GM21737 (cell line): ENCODE measurements around the gene SLC19A1.

Experiments
- ATAC-seq: cut with Tn5 transposase; IDR thresholded peaks from one replicate; pipeline ENCODE4 v1.9.1; 2021; ENCODE audit warnings: mild to moderate bottlenecking, moderate library complexity; ENCODE audit not compliant: unreplicated experiment

The SLC19A1 gene

DNA sequence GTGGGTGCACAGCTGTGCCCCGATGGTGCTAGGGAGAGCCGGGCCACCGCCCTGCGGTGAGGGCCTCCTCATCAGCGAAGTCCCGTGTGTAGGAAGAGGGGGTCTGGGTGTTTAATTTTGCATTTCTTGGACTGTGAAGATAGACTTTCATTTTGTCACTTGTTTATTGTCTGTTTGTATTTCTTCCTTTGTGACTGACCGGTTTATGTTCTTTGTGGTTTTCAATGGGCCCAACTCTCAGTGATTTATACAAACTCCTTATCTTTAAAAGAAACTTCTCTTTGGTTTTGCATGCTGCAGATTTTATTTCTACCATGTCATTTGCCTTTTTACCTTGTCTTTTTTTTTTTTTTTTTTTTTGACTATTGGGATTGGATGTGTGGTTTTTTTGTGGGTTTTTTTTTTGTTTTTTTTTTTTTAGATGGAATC, 72.1 kb downstream of the SLC19A1 start:
- ATAC-seq, result no peak

DNA sequence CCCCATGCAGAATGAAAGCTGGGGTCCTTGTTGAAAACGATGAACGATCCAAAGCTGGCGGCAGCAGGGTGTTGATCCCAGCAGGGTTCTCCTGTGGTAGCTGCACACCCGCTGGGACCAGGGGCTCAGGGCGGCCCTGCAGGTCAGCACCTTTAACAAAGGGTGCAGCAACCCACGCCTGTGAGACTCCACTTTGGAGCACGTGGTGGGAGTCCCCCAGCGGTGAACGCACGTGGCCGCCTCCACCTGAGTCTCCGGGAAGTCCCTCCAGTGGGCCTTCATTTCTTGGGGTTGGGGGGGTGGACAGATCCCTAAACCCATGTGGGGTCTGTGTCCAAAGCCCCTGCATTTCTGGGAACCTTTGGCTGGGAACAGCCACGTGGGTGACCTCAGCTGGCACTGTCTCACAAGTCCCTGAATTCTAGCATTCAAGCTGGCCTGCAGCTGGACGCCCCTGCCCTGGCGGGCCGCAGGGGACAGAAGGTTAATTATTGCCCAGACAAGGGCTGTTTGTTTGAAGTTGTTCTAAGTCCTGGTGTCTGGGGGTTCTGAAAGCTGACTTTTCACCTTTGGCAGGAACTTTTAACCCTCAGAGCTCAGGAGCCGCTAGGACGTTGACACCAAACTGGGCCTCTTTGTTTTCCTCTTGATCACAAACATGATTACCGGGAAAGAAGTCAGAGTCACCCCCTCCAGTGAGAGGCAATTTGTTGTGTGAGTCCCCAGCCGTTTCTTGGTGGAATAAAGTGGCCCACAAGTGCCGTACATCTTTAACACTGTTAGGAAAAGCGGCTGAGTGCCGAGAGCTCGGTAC, 72.8 kb downstream of the SLC19A1 start:
- ATAC-seq, result no peak

DNA sequence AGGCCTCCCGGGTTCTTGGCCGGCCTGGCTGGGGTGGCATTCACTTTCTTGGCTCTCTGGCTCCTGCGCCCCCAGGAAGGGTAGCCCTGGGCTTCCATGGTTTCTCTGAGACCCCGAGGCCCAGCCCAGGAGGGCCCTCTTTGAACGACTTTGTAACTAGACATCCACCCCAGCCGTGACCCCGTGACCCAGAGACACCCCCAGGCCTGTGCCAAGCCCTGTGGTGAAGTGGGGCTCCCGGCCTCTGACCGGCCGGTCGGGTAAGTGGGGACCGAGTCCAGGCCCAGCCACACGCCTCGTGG, 73.3 kb downstream of the SLC19A1 start:
- no peak for ATAC-seq

DNA sequence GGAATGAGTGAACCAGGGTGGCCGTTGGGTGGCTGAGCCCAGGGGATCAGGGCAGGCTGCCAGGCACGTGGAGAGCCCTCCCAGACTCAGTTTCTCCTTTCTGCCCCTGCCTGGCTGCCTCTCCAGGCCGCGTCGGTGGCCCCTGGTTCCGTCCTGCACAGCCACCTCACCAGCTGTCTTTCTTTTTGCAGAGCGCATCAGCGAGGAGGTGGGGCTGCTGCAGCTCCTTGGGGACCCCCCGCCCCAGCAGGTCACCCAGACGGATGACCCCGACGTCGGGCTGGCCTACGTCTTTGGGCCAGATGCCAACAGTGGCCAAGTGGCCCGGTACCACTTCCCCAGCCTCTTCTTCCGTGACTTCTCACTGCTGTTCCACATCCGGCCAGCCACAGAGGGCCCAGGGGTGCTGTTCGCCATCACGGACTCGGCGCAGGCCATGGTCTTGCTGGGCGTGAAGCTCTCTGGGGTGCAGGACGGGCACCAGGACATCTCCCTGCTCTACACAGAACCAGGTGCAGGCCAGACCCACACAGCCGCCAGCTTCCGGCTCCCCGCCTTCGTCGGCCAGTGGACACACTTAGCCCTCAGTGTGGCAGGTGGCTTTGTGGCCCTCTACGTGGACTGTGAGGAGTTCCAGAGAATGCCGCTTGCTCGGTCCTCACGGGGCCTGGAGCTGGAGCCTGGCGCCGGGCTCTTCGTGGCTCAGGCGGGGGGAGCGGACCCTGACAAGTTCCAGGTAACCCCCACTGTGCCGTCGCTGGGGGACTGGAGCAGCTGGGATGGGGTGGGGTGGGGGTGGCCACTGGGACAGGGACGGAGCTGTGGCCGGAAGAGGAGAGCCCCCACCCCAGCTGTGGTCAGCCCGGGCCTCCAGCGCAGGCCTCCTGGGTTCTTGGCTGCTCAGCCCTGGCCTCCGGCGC, 73.9 kb downstream of the SLC19A1 start:
- no peak for ATAC-seq

DNA sequence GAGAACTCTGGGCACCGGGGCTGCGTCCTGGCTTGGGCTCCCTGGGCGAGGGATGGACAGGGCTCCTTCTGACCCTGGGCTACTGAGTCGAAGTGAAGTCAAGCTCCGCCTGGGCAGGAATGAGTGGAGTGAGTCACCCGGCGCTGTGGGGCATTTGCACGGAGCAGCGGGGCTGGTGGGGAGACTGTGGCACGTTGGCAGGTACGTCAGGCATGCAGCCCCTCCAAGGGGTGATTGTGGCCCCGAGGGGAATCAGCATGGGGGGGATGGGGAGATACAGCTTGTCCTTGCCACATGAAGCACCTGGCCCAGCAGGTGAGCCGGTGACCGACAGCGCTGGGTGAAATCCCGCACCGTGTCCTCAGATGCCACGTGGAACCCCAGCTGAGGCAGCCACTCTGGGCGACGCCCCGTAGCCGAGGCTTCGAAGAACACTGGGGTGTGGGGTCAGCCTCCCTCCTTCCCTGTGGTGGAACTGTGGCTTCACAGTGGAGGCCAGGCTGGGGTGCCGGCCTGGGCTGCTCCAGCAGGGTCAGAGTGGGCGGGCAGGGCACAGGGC, 74.9 kb downstream of the SLC19A1 start:
- no peak for ATAC-seq

DNA sequence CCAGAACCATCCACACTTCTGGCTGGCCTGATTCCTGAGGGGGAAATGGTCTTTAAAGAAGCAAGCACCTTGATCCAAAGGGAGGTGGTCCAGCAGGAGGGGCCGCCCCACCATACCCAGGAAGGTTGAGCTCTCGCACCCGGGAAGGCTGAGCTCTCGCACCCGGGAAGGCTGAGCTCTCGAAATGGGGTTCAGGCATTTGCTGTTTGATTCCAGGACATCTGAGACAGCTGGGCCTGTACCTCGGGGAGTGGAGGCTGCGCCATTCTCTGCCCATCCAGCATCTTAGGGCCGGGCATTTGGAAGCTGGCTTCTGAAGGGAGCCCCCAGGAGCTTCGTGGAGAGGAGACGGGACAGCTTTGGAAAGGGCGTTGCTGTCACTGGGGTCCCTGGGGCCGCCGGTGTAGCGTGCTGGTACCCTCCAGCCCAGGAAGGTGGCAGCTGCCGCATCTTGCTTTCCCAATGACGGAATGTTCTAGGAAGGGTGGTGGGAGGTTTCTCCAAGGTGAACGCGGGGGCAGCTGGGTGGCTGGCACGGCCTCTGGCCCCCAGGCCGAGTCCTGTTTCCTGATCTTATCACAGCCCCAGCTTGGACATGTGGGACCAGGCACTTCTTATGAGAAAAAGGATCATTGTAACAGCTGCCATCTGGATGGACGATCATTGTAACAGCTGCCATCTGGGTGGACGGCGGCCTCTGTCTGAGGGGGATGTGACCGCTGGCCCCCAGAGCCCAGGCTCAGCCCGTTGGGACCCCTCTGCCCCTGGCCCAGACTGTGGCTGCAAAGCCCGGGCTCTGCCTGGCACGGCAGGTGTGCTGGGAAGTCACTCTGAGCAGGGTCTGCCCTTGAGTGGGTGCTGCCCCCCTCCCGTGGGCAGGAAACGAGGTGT, 75.7 kb downstream of the SLC19A1 start:
- no peak for ATAC-seq

DNA sequence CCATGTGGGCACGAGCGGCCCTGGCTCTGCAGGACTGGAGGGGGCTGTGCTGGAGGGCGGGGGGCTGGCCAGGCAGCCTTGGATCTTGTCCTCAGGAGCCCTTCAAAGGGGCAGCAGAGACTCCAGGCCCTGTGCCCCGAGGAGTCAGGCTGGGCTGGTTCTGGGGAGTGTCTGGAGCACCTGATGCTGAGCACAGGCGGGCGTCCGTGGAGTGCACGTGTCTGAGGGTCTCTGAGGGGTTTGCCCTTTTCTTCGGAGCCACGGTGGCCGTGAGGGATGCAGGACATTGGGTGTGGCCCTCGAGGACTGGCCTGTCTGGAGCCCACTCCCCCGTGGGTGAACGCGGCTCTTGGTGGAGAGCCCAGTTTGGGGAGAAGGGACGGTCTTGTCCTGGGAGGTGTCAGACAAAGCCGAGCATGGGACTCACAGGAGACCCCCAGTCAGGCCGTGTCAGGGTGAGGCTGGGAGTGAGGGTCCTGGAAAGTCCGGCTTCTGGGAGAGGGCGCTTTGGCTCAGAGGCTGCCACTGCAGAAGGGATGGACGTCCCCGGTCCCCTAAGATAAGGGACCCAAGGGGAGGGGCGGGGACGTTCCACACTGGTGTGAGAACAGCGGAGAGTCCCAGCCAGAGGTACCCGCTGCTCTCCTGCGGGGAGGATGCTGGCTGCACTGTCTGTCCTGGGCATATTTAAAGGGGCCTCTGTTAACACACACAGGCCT, 76.5 kb downstream of the SLC19A1 start:
- no peak for ATAC-seq

DNA sequence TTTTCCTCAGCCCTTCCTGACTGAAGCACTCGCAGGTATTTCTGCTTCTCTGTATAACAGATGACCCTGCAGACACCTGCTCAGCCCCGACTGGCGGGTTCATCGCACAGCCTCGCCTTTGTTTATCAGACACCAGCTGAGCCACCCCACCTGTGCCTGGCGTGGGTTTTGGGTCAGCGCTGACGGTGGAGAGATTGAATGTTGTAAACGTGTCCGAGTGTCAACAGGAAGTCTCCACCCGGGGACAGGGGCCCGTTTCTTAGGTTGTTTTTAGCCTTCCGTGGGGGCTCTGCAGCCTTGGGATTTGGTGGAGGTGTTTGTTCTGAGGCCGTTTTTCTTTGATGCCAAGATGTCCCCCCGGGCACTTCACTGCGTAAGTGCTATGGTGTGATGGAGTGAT, 77.1 kb downstream of the SLC19A1 start:
- no peak for ATAC-seq

DNA sequence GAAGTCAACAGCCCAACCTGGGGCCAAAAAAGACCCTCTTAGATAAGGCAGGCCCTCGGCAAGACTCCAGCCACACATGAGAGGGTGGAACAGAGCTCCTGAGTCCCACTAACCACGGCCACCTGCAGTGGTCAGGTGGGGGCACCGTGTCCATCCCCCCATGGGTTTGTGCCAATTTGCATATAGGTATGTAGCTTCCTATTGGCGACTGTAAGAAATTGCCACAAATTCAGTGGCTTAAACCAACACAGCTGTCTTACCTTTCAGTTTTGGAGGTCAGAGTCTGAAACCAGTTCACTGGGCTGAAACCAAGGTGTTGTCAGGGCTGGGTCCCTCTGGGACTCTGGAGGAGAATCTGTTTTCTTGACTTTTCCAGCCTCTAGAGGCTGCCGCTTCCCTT, 77.9 kb downstream of the SLC19A1 start:
- no peak for ATAC-seq

DNA sequence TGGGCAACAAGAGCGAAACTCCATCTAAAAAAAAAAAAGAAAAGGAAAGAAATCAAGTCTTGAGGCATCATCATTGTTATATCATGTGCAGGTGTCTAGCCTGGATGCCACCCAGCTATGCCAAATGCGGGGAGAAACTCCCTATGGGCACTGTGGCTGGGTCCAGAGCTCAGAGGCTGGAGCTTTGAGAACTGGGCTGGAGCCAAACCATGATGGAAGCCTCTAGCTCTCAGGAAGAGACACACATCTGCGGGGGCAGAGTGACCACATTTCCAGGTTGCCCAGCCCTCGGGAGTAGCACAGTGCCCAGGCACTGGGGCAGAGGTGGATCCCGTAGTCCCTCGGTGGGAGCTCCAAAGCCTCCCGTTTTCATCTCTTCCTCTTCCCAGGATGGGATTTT, 78.4 kb downstream of the SLC19A1 start:
- no peak for ATAC-seq

DNA sequence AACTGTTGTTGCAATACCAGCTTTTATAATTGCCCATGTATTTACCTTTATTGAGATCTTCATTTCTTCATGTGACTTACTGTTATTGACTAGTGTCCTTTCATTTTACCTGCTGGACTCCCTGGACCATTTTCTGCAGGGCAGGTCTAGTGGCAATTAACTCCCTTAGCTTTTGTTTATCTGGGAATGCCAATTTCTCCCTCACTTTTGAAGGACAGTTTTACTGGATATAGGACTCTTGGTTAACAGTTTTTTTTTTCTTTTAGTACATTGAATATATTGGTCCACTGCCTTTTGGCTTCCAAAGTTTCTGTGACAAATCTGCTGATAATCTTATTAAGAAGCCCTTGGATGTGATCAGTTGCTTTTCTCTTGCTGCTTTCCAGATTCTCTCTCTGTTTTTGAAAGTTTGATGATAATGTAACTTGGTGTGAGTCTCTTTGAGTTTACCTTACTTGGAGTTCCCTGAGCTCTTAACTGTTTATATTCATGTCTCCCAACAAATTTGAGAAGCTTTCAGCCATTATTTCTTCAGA, 80.4 kb downstream of the SLC19A1 start:
- no peak for ATAC-seq

DNA sequence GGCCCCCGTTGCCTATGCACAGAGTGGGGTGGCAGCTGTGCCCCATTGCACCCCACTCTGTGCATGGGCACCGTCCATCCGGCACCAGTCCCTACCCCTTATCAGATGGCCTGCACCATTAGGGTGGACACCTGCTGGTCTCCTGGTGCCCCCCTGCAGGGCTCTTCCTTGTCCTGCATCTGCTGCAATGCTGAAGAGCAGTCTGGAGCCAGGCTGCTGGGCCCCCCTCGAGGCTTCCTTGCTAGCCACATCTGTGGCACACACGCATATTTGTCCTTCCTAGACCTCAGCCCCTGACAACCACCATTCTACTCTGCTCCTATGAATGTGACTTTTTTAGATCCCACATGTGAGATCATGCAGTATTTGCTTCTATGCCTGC, 80.9 kb downstream of the SLC19A1 start:
- ATAC-seq, result no peak

DNA sequence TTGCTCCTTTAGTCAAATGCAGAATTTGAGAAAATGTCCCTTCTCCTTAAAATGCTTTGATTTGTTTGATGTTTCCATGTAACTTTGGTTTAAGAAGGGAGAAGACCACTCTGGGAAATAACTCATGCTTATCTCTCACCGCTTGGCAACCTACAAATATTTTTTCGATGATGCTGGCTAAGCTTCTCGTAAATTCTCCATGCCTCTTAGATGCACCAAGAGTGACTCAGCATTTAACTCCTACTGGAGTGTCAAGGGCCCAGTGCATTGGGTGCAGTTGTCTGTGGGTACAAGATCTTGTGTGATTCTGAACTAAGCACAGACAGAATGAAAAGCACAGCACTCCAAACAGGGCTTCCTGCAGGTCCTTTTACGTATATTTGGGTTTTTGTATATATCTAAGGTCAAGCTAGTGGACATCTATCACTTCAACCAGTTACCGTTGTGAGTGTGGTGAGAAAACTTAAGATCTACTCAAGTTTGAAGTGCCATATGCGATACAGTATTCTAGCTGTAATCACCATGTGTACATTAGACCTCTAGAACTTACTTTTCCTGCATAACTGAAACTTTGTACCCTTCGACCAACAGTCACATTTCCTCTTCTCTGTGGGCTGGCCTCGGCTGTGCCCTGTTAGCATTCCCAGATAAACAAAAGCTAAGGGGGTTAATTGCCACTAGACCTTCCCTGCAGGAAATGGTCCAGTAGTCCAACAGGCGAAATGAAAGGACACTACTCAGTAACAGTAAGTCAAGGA, 81.5 kb downstream of the SLC19A1 start:
- ATAC-seq, result no peak

DNA sequence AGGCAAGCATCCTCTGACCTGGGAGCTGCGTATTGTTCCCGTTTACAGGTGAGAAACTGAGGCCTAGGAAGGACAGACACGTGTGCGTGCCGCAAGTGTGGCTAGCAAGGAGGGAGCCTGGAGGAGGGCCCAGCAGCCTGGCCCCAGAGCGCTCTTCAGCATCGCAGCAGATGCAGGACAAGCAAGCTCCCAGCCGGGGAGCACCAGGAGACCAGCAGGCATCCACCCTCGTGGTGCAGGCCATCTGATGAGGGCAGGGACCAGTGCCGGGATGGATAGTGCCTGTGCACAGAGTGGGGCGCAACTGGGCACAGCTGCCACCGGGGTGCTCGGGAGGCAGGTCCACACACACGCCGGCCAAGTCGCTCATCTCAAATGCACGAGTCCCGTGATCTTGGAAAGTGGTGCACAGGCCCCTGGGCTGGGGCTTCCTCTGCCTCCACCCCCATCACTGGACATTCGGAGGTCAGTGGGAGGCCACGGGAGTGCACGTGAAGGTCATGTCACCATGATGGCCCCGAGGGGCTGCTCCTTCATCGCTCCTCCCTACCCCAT, 82.2 kb downstream of the SLC19A1 start:
- ATAC-seq, result no peak

DNA sequence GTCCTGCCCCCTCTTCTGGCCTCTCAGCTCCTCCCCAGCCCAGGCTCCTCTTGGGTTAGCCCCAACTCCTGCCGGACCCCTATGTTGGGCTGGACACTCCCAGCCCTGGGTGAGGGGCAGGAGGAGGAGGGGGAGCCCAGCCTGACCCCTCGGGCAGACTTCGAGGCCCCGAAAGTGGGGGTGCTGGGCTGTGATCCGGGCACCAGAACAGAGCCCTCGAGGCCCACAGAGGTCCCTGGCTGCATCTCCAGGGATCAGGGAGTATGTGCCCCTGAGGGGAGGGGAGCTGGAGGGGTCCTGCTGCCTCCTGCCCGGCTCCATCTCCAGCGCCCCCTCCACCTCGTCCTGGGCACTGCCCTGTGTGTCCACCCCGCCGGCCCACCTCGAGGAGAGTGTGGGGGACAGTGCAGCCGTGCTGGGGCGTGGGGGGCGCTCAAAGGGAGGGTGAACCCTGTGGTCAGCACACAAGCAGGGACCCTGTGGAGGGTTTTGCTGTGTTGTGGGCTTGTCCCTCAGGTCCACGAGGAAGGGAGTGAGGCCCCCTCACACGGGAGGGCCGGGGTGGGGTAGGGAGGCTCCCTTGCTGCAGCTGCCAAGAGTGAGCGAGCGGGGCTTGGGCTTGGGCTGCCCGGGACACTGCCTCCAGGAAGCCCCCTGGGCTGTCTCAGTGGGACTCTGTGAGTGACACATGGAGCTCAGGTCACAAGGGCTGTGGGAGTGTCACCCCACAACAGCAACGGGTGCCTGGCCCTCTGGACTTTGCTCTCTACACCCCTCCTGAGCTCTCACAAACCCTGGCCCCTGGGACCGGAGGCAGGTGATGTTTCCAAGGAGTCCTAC, 82.8 kb downstream of the SLC19A1 start:
- no peak for ATAC-seq

DNA sequence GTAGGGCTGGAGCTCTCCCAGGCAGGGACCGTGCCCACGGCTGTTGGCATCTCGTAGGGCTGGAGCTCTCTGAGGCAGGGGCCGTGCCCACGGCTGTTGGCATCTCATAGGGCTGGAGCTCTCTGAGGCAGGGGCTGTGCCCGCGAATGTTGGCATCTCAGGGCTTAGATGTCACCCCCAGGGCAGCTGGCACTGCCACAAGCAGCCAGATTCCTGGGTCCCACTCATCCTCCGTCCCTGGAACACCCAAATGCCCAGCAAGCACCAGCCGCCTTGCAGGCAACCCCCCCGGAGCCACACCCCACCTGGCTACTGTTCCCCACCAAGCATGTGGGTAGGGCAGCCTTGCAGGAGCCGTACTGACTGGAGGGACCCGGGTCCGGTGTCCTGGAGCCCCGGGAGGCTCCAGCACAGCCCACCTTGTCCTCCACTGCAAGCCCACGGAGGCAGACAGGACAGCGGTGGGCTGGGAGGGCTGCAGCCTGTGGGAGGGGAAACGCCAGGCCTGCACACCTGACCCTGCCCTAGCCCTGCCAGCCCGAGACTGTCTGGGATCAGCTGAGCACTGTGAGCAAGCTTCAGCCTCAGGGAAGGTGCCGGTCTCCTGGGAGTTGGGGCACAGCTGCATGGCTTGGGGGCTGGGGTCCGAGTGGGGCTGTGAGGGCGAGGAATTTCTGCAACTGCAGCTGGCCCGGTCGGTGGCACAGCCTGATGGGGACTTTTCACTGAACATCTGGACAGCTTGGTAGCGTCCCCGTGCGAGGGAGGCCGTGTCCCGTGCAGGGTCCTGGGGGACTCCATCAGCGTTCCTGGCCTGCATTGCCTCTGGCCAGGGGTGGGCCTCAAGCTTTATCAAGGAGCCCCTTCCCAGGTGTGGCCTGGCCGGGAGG, 83.7 kb downstream of the SLC19A1 start:
- ATAC-seq, result no peak

DNA sequence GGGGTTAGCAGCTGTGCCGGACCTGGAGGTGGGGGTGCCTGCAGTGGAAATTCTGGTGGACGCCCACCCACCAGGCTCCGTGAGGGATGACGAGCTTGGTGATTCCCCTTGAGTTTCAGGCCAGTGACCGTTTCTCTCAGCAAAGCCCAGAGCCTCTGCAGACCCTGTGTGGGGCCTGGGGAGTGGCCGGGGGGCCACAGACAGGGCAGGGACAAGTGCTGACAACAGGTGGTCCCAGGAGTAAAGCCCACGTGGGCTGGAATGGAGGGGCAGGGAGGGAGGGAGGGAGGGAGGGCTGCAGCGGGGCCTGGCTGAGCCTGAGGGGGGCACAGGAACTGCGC, 84.4 kb downstream of the SLC19A1 start:
- no peak for ATAC-seq
